ENCODE data around the gene CYP46A1. TPM values are rescaled to one million over a fixed set of nuclear protein-coding genes. Genes with fewer than 3 reads are reported as not detected.

The CYP46A1 gene
- total and polyA plus RNA-seq, 8 donors, result 1.2 to 6.8 (median 5.5) TPM

DNA sequence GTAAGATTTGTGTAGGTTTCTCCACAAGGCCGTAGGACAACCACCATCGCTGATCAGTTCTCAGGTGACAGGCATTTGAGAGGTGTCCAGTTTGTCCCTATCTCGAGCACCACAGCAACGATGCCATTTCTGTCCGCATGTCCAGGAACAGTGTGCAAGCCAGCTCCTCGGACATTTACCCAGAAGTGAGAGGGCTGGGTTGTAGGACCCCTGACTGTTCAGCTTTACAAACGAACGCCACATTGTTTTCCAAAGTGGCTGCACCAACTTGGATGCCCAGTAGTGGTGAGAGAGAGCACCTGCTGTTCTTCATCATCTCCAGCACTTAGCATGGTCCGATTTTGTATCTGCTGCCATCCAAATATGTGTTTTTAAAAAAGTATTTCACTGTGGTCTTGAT is 38.6 kb downstream of the CYP46A1 start:
- no peak overlapping the region for H3K4me3 ChIP-seq
- H3K36me3 ChIP-seq, result no peaks in the 10 kb centered on the region
- H3K27ac ChIP-seq, result no peak overlapping the region
- no peaks in the 10 kb centered on the region for H3K9me3 ChIP-seq
- intact Hi-C loops (cut with DNase I), result no loop called here
- H3K27me3 ChIP-seq, result peaks cover 0 to 17% of the 10 kb centered on the region in 2 donors
- H3K4me1 ChIP-seq, result no peaks in the 10 kb centered on the region
- ATAC-seq (no peak), DNase-seq (no peak)
- TF ChIP-seq, protein P1, sequence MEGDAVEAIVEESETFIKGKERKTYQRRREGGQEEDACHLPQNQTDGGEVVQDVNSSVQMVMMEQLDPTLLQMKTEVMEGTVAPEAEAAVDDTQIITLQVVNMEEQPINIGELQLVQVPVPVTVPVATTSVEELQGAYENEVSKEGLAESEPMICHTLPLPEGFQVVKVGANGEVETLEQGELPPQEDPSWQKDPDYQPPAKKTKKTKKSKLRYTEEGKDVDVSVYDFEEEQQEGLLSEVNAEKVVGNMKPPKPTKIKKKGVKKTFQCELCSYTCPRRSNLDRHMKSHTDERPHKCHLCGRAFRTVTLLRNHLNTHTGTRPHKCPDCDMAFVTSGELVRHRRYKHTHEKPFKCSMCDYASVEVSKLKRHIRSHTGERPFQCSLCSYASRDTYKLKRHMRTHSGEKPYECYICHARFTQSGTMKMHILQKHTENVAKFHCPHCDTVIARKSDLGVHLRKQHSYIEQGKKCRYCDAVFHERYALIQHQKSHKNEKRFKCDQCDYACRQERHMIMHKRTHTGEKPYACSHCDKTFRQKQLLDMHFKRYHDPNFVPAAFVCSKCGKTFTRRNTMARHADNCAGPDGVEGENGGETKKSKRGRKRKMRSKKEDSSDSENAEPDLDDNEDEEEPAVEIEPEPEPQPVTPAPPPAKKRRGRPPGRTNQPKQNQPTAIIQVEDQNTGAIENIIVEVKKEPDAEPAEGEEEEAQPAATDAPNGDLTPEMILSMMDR (IDR thresholded peaks at IDR 0.05), result no peak

DNA sequence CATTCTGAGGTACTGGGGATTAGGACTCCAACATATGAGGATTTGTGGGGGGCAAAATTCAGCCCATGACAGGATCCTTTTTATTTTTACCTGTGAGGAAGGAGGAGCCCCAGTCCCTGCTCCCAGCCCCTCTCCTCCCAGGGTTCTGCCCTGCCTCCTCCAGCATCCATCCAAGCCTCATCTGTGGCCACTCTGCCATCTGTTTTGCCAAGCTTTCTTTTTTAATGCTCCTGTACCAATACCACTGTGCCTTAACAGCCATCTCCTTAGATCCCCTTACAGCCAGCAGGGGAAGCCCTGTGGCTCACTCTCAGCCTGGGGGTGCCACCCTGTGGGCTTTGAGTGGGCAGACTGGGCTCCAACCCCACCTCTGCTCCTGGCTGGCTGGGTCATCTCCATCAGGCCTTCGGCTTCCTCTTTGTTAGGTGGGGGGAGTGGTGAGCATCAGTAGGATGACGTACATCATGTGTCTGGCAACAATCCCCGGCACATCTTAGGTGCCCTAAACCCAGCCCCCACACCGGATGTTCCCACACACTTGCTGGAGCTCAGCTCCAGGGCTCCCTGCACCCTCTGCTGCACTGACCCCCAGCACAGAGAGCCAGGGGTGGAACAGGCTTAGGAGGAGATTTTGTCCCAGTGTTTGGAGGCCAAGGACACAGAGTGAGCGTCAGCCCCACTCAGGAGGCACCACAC is 40.2 kb downstream of the CYP46A1 start:
- no peak overlapping the region for H3K4me3 ChIP-seq
- peak in 1 of 4 donors; percentile 27 for DNase-seq
- intact Hi-C loops (cut with DNase I), result no loop called here
- H3K27me3 ChIP-seq, result peaks cover 0 to 20% of the 10 kb centered on the region in 2 donors
- ATAC-seq, result no peak
- no peaks in the 10 kb centered on the region for H3K9me3 ChIP-seq
- H3K4me1 ChIP-seq, result no peaks in the 10 kb centered on the region
- TF ChIP-seq, protein P1 (IDR thresholded peaks at IDR 0.05), result no peak
- no peaks in the 10 kb centered on the region for H3K36me3 ChIP-seq
- H3K27ac ChIP-seq, result no peak overlapping the region

DNA sequence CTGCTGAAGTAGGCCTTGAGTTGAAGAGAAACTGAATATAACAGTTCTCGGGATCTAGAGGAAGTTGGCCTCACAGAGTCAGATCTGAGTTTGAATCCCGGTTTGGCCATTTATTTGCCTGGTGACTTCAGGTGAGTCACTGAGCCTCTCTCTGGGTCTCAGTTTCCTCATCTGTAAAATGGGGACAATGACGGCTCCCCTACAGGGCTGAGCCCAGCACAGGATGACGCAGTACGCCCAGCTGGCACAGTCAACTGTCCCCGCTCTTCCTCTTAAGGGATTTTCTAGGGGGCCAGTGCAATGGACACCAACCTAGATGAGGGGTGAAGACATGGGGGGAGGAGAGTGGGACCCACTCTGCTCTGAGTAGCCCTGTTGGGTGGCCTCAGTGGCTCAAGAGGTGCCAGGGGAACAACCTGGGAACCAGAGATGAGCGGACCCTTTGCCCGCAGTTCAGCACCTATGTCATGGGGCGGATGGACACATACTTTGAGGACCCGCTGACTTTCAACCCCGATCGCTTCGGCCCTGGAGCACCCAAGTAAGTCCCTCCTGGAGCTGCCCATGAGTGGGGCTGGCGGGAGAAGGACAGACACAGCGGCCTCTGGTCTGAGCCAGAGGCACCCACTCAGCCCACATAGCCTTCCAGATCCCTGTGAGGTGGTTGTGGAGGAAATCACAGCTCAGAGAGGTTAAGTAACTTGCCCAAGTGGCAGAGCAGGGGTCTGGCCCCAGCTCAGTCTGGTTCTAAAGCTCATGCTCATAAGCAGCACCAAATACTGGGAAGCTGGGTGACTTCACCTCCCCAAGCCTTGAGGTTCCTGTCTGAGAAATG is 41.1 kb downstream of the CYP46A1 start:
- Histone ChIP-seq H3K9me3 (no peaks in the 10 kb centered on the region), H3K27me3 (peaks cover 0 to 28% of the 10 kb centered on the region in 2 donors), H3K4me1 (peaks cover 0 to 4% of the 10 kb centered on the region in 2 donors), H3K36me3 (no peaks in the 10 kb centered on the region), H3K27ac (no peak overlapping the region), H3K4me3 (no peak overlapping the region)
- peak in 1 of 4 donors; percentile 49 for DNase-seq
- ATAC-seq, result no peak
- TF ChIP-seq, protein P1 (IDR thresholded peaks at IDR 0.05), result no peak
- intact Hi-C loops (cut with DNase I), result no loop called here

DNA sequence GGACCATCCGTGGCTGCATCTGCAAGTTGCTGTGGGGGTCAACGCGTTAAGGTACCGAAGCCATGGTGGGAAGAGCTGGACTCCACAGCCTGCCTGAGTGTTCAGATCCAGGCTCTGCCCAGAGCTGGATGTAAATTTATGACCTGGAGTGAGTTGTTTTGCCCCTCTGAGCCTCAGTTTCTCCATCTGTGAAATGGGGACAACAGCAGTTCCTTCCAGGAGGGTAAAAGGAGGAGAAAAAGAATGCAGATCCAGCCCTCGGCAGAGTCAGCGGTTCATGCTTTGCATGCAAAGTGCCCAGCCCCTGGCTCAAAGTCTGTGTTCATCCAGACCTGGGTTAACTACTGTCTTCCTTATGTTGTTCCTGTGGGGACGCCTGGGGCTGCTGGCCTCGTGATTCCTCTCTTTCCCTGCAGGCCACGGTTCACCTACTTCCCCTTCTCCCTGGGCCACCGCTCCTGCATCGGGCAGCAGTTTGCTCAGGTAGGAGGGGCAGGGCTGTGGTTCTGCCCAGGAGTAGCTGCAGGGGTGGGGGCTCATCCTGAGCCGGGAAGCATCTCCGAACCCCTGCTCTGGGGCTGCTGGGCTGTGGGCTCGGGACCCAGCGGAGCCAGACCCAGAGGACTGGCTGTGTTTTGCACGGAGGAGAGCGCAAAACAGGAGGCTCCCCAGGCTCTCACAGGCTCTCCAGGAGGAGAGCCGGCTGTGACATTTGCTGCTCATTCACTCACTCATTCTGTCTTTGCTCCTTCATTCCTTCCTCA is 41.9 kb downstream of the CYP46A1 start:
- DNase-seq (peak in 1 of 4 donors; percentile 53), ATAC-seq (no peak)
- Histone ChIP-seq H3K4me1 (peaks cover 0 to 12% of the 10 kb centered on the region in 2 donors), H3K36me3 (no peaks in the 10 kb centered on the region), H3K4me3 (no peak overlapping the region), H3K27ac (no peak overlapping the region), H3K27me3 (peaks cover 0 to 36% of the 10 kb centered on the region in 2 donors), H3K9me3 (no peaks in the 10 kb centered on the region)
- TF ChIP-seq, protein P1 (IDR thresholded peaks at IDR 0.05), result no peak
- intact Hi-C loops (cut with DNase I), result no loop called here
